Transverse colon (tissue), 4 donors: ENCODE results near the gene ULK4. TPM values are rescaled to one million over a fixed set of nuclear protein-coding genes. Genes with fewer than 3 reads are reported as not detected.

Experiments used
- DNase-seq: peaks from one replicate; pipeline ENCODE4 v3.0.0-alpha.2; 2019
- H3K27ac ChIP-seq, 4 donors: fragments of 200-600 bp; sonication (generic); 2 replicates each; pipeline ENCODE4 v1.5.1; 2016 to 2018; ENCODE audit warnings: inconsistent platforms in 4 of 4
- H3K27me3 ChIP-seq: fragments of 200-600 bp; sonication (generic); 2 replicates; pipeline ENCODE4 v1.5.1; 2017; ENCODE audit warnings: inconsistent platforms
- H3K36me3 ChIP-seq, 4 donors: fragments of 200-600 bp; sonication (generic); 2 replicates each; pipeline ENCODE4 v1.5.1; 2017 to 2019; ENCODE audit warnings: inconsistent platforms in 4 of 4
- H3K4me1 ChIP-seq, 4 donors: fragments of 200-600 bp; sonication (generic); 2 replicates each; pipeline ENCODE4 v1.5.1; 2017 to 2020; ENCODE audit warnings: inconsistent platforms in 4 of 4
- H3K4me3 ChIP-seq, 4 donors: fragments of 200-600 bp; sonication (generic); 1 replicate in 1 of 4; 2 replicates in 3 of 4; pipeline versions ENCODE4 v1.5.1 to v1.6.1; 2017 to 2019; ENCODE audit warnings: inconsistent platforms in 4 of 4
- H3K9me3 ChIP-seq, 2 donors: fragments of 200-600 bp; sonication (generic); 2 replicates each; pipeline ENCODE4 v1.5.1; 2017 to 2019; ENCODE audit warnings: inconsistent platforms in 2 of 2
- CTCF ChIP-seq, 5 experiments: fragments of 200-600 bp in 3 of 5; fragments of 450-650 bp in 2 of 5; sonication (generic) in 3 of 5; IDR thresholded peaks; 1 replicate in 2 of 5; 2 replicates in 3 of 5; pipeline ENCODE4 v1.5.1; 2016 to 2017; ENCODE audit warnings: antibody characterized with exemption in 5 of 5, inconsistent platforms in 3 of 5, mild to moderate bottlenecking in 2 of 5, moderate library complexity in 1 of 5
- EP300 ChIP-seq: sonication (generic); formaldehyde crosslinking; IDR thresholded peaks from one replicate; pipeline ENCODE4 v1.6.1; 2017; ENCODE audit warnings: antibody characterized with exemption, low read depth
- POLR2A ChIP-seq: fragments of 450-650 bp; IDR thresholded peaks from one replicate; pipeline ENCODE4 v1.6.1; 2016; ENCODE audit warnings: antibody characterized with exemption, mild to moderate bottlenecking, moderate library complexity
- POLR2AphosphoS5 ChIP-seq, 3 donors: sonication (generic); formaldehyde crosslinking; IDR thresholded peaks; one replicate each; pipeline ENCODE4 v1.6.1; 2016; ENCODE audit warnings: antibody characterized with exemption in 3 of 3
- WGBS, 2 donors: methylation state at CpG; one replicate each; pipeline ENCODE4 v1.1.5; 2018; ENCODE audit warnings: low coverage in 1 of 2; 5-methylcytosine and 5-hydroxymethylcytosine counted together
- in situ Hi-C, 4 donors: fragments of 200-750 bp; cut with MboI; loops; one replicate each; pipeline versions ENCODE4 v1.15.0 to v1.15.1; 2017; ENCODE audit warnings: low sequenced_read_pairs in 3 of 4, low pct_ligation_motif_present in 1 of 4, low pct_unique_long_range_greater_than_20kb in 1 of 4
- intact Hi-C: fragments of 100-400 bp; cut with DNase I; formaldehyde crosslinking; loops from one replicate; pipeline ENCODE4 v1.15.1; 2023; ENCODE audit warnings: low total_unique reads
- total RNA-seq, 4 donors: library from RNA; depleted of rRNA; stranded (reverse); fragments of >200 nt; gene quantifications; one replicate each; pipeline ENCODE4 v1.1.0, GENCODE V29; 2016

Gene ULK4
- total RNA-seq, 4 donors from 2014 or later, result 4.1 to 19.2 (median 11.7) TPM

GRCh38 chr3:41243183-41243582 is 718.7 kb downstream of the ULK4 start:
- in situ Hi-C loops, result no loop called here
- TF ChIP-seq CTCF (IDR thresholded peaks at IDR 0.05) (no peak), POLR2A (no peak)
- Histone ChIP-seq H3K4me3 (no peak overlapping the region), H3K27me3 (no peaks in the 10 kb centered on the region), H3K4me1 (no peaks in the 10 kb centered on the region), H3K36me3 (peaks cover 0 to 32% (median 11%) of the 10 kb centered on the region in 4 donors), H3K27ac (no peak overlapping the region), H3K9me3 (no peaks in the 10 kb centered on the region)
- no peak for DNase-seq
- whole genome bisulfite sequencing, 2 donors, result 69 to 85% methylated on average over 2 of the region's 2 CpGs
- intact Hi-C loops, result no loop called here

GRCh38 chr3:41241800-41242571 is 719.9 kb downstream of the ULK4 start:
- DNase-seq, result no peak
- no peaks in the 10 kb centered on the region for H3K9me3 ChIP-seq
- TF ChIP-seq POLR2AphosphoS5 (IDR thresholded peaks at IDR 0.05), result peak in 1 of 3 donors; percentile 3
- no peak for TF ChIP-seq EP300
- no peak for TF ChIP-seq CTCF (IDR thresholded peaks at IDR 0.05)
- in situ Hi-C loops, result no loop called here
- H3K27me3 ChIP-seq, result no peaks in the 10 kb centered on the region
- H3K27ac ChIP-seq, result no peak overlapping the region
- WGBS, 2 donors, result 88 to 89% methylated on average over 6 to 7 of the region's 7 CpGs
- no peaks in the 10 kb centered on the region for H3K4me1 ChIP-seq
- H3K4me3 ChIP-seq, result no peak overlapping the region
- intact Hi-C loops, result no loop called here
- peaks cover 0 to 44% (median 17%) of the 10 kb centered on the region in 4 donors for H3K36me3 ChIP-seq

- in situ Hi-C loops, result no loop called here
- DNase-seq, result no peak
- Histone ChIP-seq H3K36me3 (peaks cover 0 to 52% (median 21%) of the 10 kb centered on the region in 4 donors), H3K4me3 (no peak overlapping the region), H3K9me3 (no peaks in the 10 kb centered on the region), H3K27ac (no peak overlapping the region), H3K27me3 (no peaks in the 10 kb centered on the region), H3K4me1 (no peaks in the 10 kb centered on the region)
- intact Hi-C loops, result no loop called here
- TF ChIP-seq POLR2AphosphoS5 (IDR thresholded peaks at IDR 0.05) (peak in 1 of 3 donors; percentile 20), CTCF (IDR thresholded peaks at IDR 0.05) (no peak), POLR2A (no peak), EP300 (no peak)
- WGBS, 2 donors, result 92 to 95% methylated on average over 3 to 4 of the region's 4 CpGs
These were observed 720.7 kb downstream of the ULK4 start for GRCh38 chr3:41241161-41241560.

GRCh38 chr3:41239587-41239986 is 722.3 kb downstream of the ULK4 start:
- in situ Hi-C loops (no loop called here), intact Hi-C loops (no loop called here)
- Histone ChIP-seq H3K36me3 (peaks cover 0 to 66% (median 29%) of the 10 kb centered on the region in 4 donors), H3K27me3 (no peaks in the 10 kb centered on the region), H3K4me3 (no peak overlapping the region), H3K9me3 (no peaks in the 10 kb centered on the region), H3K27ac (no peak overlapping the region), H3K4me1 (no peaks in the 10 kb centered on the region)
- 43 to 62% methylated on average over 1 to 2 of the region's 2 CpGs for WGBS, 2 donors
- DNase-seq, result no peak
- TF ChIP-seq CTCF (IDR thresholded peaks at IDR 0.05), result no peak
